T-helper 17 cell (primary cell): ENCODE results near the gene RPL18A. TPM values are rescaled to one million over a fixed set of nuclear protein-coding genes. Genes with fewer than 3 reads are reported as not detected.
A peak's percentile ranks its signal among the peaks of the same experiment; 100 is the strongest.

Source experiments
- ATAC-seq: fragments of 150-1000 bp; cut with Tn5 transposase; 2 replicates; pipeline ENCODE4 v1.10.0; 2021; ENCODE audit warnings: mild to moderate bottlenecking, moderate library complexity
- DNase-seq, 3 donors: peaks; one replicate each; pipeline versions ENCODE4 v3.0.0 to v3.0.0-alpha.2; 2020 to 2021
- H3K9me3 ChIP-seq: one replicate; pipeline ENCODE4 v1.7.0; 2013; ENCODE audit warnings: low read length, mild to moderate bottlenecking; ENCODE audit not compliant: control insufficient read depth, poor library complexity, severe bottlenecking
- H3K27ac Mint-ChIP-seq: one replicate; pipeline ENCODE4 v1.8.0; 2022; ENCODE audit warnings: mild to moderate bottlenecking, moderate library complexity, mixed read lengths
- H3K27me3 Mint-ChIP-seq: one replicate; pipeline ENCODE4 v1.8.0; 2022; ENCODE audit warnings: mixed read lengths
- H3K36me3 Mint-ChIP-seq: one replicate; pipeline ENCODE4 v1.8.0; 2022; ENCODE audit warnings: low read depth, mixed read lengths
- H3K4me1 Mint-ChIP-seq: one replicate; pipeline ENCODE4 v1.8.0; 2022; ENCODE audit warnings: mild to moderate bottlenecking, mixed read lengths
- H3K4me3 Mint-ChIP-seq: one replicate; pipeline ENCODE4 v1.8.0; 2022; ENCODE audit warnings: mild to moderate bottlenecking, moderate library complexity, mixed read lengths
- total RNA-seq, 4 donors: library from RNA in 2 of 4; stranded (reverse) in 2 of 4; gene quantifications; one replicate each; pipeline ENCODE4 v1.2.3 and lab custom pipeline; 2022 to 2026

RPL18A gene
- total RNA-seq, 2 donors from 2014 or later = 3,447 to 3,486 TPM

- DNase-seq (peak in 2 of 3 donors; percentile 36 to 53), ATAC-seq (peak; percentile 45)
- H3K9me3 ChIP-seq = no peaks in the 10 kb centered on the region
- peaks cover 46% of the 10 kb centered on the region for H3K4me1 Mint-ChIP-seq
- peak overlapping the region; percentile 93 for H3K4me3 Mint-ChIP-seq
- H3K27me3 Mint-ChIP-seq = no peaks in the 10 kb centered on the region
- peak overlapping the region; percentile 96 for H3K27ac Mint-ChIP-seq
- peaks cover 5% of the 10 kb centered on the region for H3K36me3 Mint-ChIP-seq
Observed at GRCh38 chr19:17846146-17846545, 13.6 kb upstream of the RPL18A start.

DNA sequence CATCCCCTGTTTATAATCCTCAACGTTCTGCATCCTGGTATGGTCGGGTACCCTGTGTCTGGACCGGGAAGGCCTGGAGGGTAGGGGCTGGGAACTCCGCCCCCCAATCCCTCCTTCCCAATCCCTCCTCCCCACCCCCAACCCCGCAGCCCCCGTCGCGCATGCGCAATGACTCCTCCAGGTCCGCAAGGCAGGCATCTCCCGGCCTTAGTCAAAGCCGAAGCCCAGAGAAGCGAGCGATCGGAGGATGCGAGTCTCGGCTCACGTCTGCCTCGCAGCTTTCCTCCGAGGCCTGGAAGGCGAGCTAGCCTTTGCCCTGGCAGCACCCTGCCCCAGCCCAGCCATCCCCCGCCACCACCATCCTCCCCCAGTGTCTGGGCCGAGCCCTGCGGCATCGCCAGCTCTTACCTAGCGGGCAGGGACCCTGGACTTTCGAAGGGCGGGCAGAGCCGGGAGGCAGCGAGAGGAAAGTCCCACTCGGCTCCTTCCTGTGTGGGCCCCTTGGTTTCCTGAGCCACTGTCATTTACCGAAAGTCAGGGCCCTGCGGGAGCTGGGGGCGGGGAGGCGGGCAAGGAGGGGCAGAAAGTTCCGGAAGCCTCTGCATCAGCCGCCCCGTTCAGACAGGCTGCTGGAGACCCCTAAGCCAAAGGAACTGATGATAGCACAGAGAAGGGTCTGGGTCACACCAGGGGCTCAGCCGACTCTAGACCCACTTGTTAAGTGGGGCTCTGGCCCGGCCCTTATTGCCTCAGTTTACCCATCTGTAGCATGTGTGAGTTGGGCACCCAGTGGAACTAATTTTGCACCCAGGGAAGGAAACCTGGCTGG is 12.0 kb upstream of the RPL18A start, which contains the start of gene JAK3:
Gene JAK3 (minus strand): TSS at position 445 of the 829 bp plus-strand sequence. CDS start 3,565 bp downstream, outside the sequence.
- DNase-seq (peak; percentile 68 to 77 (median 76)), ATAC-seq (peak; percentile 85)
- H3K4me3 Mint-ChIP-seq = peak within 1 kb of the TSS; percentile 93
- no peaks in the 10 kb centered on the region for H3K9me3 ChIP-seq
- no peaks in the 10 kb centered on the region for H3K27me3 Mint-ChIP-seq
- H3K36me3 Mint-ChIP-seq = peaks cover 5% of the 10 kb centered on the region
- H3K27ac Mint-ChIP-seq = peak within 1 kb of the TSS; percentile 96
- H3K4me1 Mint-ChIP-seq = peaks cover 53% of the 10 kb centered on the region

DNA sequence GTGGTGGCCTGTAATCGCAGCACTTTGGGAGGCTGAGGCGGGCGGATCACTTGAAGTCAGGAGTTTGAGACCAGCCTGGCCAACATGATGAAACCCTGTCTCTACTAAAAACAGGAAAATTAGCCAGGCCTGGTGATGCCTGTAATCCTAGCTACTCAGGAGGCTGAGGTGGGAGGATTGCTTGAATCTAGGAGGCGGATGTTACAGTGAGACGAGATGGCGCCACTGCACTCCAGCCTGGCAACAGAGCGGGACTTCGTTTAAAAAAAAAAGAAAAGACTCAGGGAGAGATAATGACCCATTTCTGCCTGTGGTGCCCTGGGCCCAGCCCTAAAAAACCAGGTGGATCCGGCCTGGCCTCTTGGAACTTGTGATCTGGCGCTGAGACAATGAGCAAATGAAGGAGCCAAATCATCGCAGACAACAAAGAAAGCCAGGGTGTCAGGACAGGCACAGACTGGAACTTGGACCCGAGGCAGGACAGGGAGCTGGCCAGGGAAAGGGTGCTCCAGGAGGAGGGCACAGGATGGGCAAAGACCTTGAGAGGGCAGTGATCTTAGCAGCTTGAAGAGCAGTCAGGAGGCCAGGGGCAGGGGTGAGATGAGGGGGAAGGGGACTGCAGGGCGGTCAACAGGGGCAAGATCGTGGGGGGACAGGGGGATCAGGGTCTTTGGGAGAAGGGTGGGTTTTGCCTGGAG is 11.0 kb upstream of the RPL18A start:
- peaks cover 49% of the 10 kb centered on the region for H3K4me1 Mint-ChIP-seq
- no peaks in the 10 kb centered on the region for H3K27me3 Mint-ChIP-seq
- ATAC-seq (no peak), DNase-seq (no peak)
- H3K9me3 ChIP-seq = no peaks in the 10 kb centered on the region
- peak overlapping the region; percentile 96 for H3K27ac Mint-ChIP-seq
- peak overlapping the region; percentile 93 for H3K4me3 Mint-ChIP-seq
- peaks cover 5% of the 10 kb centered on the region for H3K36me3 Mint-ChIP-seq

- no peaks in the 10 kb centered on the region for H3K36me3 Mint-ChIP-seq
- H3K4me3 Mint-ChIP-seq = no peak overlapping the region
- no peaks in the 10 kb centered on the region for H3K27me3 Mint-ChIP-seq
- no peak overlapping the region for H3K27ac Mint-ChIP-seq
- DNase-seq (no peak), ATAC-seq (no peak)
- H3K9me3 ChIP-seq = no peaks in the 10 kb centered on the region
- H3K4me1 Mint-ChIP-seq = peaks cover 28% of the 10 kb centered on the region
Observed at GRCh38 chr19:17854061-17854460, 5.6 kb upstream of the RPL18A start.

- Mint-ChIP-seq H3K36me3 (peaks cover 2% of the 10 kb centered on the region), H3K27ac (peak overlapping the region; percentile 57), H3K4me3 (no peak overlapping the region), H3K4me1 (peaks cover 29% of the 10 kb centered on the region), H3K27me3 (no peaks in the 10 kb centered on the region)
- peak; percentile 78 to 96 (median 81) for DNase-seq
- no peaks in the 10 kb centered on the region for H3K9me3 ChIP-seq
- peak; percentile 18 for ATAC-seq
Observed at GRCh38 chr19:17855280-17856152, 4.2 kb upstream of the RPL18A start.

GRCh38 chr19:17860331-17860992 is 752 bp downstream of the RPL18A start:
- no peak for ATAC-seq
- peak overlapping the region; percentile 97 for H3K4me3 Mint-ChIP-seq
- peaks cover 26% of the 10 kb centered on the region for H3K4me1 Mint-ChIP-seq
- H3K27ac Mint-ChIP-seq = peak overlapping the region; percentile 93
- H3K36me3 Mint-ChIP-seq = peaks cover 2% of the 10 kb centered on the region
- no peaks in the 10 kb centered on the region for H3K27me3 Mint-ChIP-seq
- no peaks in the 10 kb centered on the region for H3K9me3 ChIP-seq
- no peak for DNase-seq

- H3K36me3 Mint-ChIP-seq = peaks cover 2% of the 10 kb centered on the region
- H3K4me3 Mint-ChIP-seq = peak overlapping the region; percentile 97
- H3K27me3 Mint-ChIP-seq = no peaks in the 10 kb centered on the region
- peak overlapping the region; percentile 93 for H3K27ac Mint-ChIP-seq
- ATAC-seq (no peak), DNase-seq (no peak)
- no peaks in the 10 kb centered on the region for H3K9me3 ChIP-seq
- peaks cover 23% of the 10 kb centered on the region for H3K4me1 Mint-ChIP-seq
Observed at GRCh38 chr19:17860993-17861360, 1.3 kb downstream of the RPL18A start.

DNA sequence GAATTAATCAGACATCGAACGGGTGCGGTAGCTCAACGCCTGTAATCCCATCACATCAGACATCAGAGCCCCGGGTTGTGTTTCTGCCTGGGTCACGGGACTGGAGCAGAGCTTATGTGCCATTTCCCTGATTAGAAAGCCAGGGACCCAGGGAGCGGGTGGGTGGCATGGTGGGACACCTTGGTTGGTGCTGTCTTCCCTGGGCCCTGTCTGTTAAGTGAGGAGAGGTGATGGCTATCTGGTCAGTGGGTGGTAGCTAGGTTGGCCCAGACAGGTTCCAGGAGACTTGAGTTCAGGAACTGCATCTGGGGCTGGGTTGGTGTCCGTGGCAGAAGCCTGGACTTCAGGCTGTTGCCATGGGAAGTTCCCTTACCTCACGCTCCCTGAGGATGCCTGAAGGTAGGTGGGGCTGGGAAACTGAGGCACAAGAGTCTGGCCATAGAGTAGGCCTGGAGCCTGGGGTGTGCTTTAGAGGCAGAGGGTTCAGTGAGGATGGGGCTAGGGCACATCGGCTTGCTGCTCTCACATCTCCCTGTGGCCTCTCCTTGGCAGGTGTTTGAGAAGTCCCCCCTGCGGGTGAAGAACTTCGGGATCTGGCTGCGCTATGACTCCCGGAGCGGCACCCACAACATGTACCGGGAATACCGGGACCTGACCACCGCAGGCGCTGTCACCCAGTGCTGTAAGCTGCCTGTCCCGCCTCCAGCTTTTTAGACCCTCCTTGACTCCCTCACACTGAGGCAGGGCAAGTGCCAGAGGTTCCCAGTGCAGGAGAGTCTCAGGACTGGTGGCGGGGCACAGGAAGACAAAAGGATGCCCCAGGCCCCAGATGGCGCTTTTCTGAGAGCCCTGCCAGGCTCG is 2.1 kb downstream of the RPL18A start:
- peak overlapping the region; percentile 93 for H3K27ac Mint-ChIP-seq
- DNase-seq = no peak
- no peak for ATAC-seq
- peaks cover 25% of the 10 kb centered on the region for H3K4me1 Mint-ChIP-seq
- no peaks in the 10 kb centered on the region for H3K9me3 ChIP-seq
- peaks cover 2% of the 10 kb centered on the region for H3K36me3 Mint-ChIP-seq
- no peaks in the 10 kb centered on the region for H3K27me3 Mint-ChIP-seq
- peak overlapping the region; percentile 97 for H3K4me3 Mint-ChIP-seq

DNA sequence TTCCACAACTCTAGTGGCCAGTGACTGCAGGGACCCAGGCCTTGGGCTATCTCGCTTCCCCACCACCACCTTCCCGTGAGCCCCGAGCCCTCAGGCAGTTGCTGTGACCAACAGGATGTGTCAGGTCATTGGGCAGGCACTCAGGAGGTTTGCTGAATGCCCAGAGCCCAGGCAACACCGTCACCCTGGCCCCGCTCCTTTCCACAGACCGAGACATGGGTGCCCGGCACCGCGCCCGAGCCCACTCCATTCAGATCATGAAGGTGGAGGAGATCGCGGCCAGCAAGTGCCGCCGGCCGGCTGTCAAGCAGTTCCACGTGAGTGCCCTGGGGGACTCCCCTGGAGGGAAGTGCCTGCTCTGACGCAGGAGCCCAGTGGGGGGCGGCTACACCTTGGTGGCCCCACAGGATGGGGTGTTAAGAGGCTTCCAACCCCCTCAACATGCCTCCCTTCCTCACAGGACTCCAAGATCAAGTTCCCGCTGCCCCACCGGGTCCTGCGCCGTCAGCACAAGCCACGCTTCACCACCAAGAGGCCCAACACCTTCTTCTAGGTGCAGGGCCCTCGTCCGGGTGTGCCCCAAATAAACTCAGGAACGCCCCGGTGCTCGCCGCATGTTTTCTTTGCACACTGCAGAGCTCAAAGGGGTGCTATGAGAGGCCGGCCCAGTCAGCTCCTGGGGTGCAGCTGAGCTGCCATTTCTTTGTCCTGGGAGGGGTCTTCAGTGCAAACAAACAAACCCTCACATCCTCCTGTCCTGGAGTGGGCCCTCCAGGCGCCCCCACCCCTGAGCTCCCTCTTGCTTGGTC is 3.2 kb downstream of the RPL18A start:
- DNase-seq (no peak), ATAC-seq (no peak)
- H3K27ac Mint-ChIP-seq = peak overlapping the region; percentile 93
- H3K36me3 Mint-ChIP-seq = peaks cover 2% of the 10 kb centered on the region
- H3K4me1 Mint-ChIP-seq = peaks cover 25% of the 10 kb centered on the region
- H3K4me3 Mint-ChIP-seq = peak overlapping the region; percentile 47
- H3K27me3 Mint-ChIP-seq = no peaks in the 10 kb centered on the region
- H3K9me3 ChIP-seq = no peaks in the 10 kb centered on the region

GRCh38 chr19:17863520-17864182 is 3.9 kb downstream of the RPL18A start:
- ATAC-seq (no peak), DNase-seq (no peak)
- H3K27me3 Mint-ChIP-seq = no peaks in the 10 kb centered on the region
- peaks cover 25% of the 10 kb centered on the region for H3K4me1 Mint-ChIP-seq
- H3K4me3 Mint-ChIP-seq = peak overlapping the region; percentile 15
- peak overlapping the region; percentile 93 for H3K27ac Mint-ChIP-seq
- H3K9me3 ChIP-seq = no peaks in the 10 kb centered on the region
- H3K36me3 Mint-ChIP-seq = peaks cover 2% of the 10 kb centered on the region
